Raji (cell line): ENCODE results near the gene CCSAP.

Source experiments
- POLR2A ChIP-seq: IDR thresholded peaks from 2 replicates; pipeline ENCODE4 v1.6.1; 2011; ENCODE audit warnings: low read depth, low read length, control low read depth; ENCODE audit not compliant: insufficient read depth

The CCSAP gene

GRCh38 chr1:229285440-229285839, 57.4 kb downstream of the CCSAP start:
- no peak for TF ChIP-seq POLR2A

- no peak for TF ChIP-seq POLR2A
These were observed 58.0 kb downstream of the CCSAP start for GRCh38 chr1:229284887-229285286.

- no peak for TF ChIP-seq POLR2A
These were observed 59.6 kb downstream of the CCSAP start for GRCh38 chr1:229283183-229283611.

GRCh38 chr1:229282295-229282823, 60.5 kb downstream of the CCSAP start:
- TF ChIP-seq POLR2A, result no peak

- TF ChIP-seq POLR2A, result no peak
These were observed 61.4 kb downstream of the CCSAP start for GRCh38 chr1:229281339-229281926.

- no peak for TF ChIP-seq POLR2A
These were observed 61.9 kb downstream of the CCSAP start for GRCh38 chr1:229280921-229281320.

- no peak for TF ChIP-seq POLR2A
These were observed 62.6 kb downstream of the CCSAP start for GRCh38 chr1:229280037-229280828.

- no peak for TF ChIP-seq POLR2A
These were observed 63.6 kb downstream of the CCSAP start for GRCh38 chr1:229279242-229279641.

- TF ChIP-seq POLR2A, result no peak
These were observed 64.6 kb downstream of the CCSAP start for GRCh38 chr1:229278120-229278741.

- TF ChIP-seq POLR2A, result no peak
These were observed 67.8 kb downstream of the CCSAP start for GRCh38 chr1:229275005-229275404.

- no peak for TF ChIP-seq POLR2A
These were observed 69.2 kb downstream of the CCSAP start for GRCh38 chr1:229273507-229274232.

- TF ChIP-seq POLR2A, result no peak
These were observed 70.4 kb downstream of the CCSAP start for GRCh38 chr1:229272164-229273158.

GRCh38 chr1:229271448-229272159, 71.2 kb downstream of the CCSAP start:
- no peak for TF ChIP-seq POLR2A
